ENCODE data around the gene ASB4.

- TF ChIP-seq CREB1 (CRISPR knock-in tag; IDR thresholded peaks at IDR 0.05; ENCODE audit: low read depth) (no peak), CTCF (conservative IDR thresholded peaks at IDR 0.05; ENCODE audit: low read depth in 2 of 2) (no peak), POLR2AphosphoS5 (IDR thresholded peaks at IDR 0.05; ENCODE audit: low read depth) (no peak), EZH2 (IDR thresholded peaks at IDR 0.05; ENCODE audit: low read depth, unreplicated experiment) (no peak)
Observed at GRCh38 chr7:95444796-95445195, 40.9 kb upstream of the ASB4 start.

All from GM23338 (cell line).